ENCODE results near the gene HLA-F. TPM values are rescaled to one million over a fixed set of nuclear protein-coding genes. Genes with fewer than 3 reads are reported as not detected.

Gene HLA-F
- total RNA-seq, 1 experiment from 2014 or later = 15.5 TPM

DNA sequence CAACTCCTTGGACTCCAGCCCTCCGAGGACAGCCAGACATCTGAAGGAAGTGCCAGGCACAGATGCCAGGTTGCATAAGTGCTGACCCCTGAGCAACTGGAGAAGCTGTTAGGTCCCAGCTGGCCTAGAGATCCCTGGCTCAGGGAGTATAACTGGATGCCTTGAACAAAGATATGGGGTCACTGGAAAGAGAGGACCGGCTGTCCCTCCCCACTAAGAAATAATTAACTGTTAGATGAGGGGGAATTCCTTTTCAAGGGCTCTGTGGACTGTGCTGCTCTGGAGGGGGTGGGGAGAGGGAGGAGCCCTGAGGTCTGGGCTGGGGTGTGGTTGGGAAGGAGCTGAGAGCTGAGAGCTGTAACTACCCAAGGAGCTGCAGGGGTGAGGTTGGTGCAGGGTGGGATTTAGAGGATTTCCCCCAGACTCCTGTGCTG is 39.6 kb downstream of the HLA-F start:
- DNase-seq (ENCODE audit: low spot score) = no peak

DNA sequence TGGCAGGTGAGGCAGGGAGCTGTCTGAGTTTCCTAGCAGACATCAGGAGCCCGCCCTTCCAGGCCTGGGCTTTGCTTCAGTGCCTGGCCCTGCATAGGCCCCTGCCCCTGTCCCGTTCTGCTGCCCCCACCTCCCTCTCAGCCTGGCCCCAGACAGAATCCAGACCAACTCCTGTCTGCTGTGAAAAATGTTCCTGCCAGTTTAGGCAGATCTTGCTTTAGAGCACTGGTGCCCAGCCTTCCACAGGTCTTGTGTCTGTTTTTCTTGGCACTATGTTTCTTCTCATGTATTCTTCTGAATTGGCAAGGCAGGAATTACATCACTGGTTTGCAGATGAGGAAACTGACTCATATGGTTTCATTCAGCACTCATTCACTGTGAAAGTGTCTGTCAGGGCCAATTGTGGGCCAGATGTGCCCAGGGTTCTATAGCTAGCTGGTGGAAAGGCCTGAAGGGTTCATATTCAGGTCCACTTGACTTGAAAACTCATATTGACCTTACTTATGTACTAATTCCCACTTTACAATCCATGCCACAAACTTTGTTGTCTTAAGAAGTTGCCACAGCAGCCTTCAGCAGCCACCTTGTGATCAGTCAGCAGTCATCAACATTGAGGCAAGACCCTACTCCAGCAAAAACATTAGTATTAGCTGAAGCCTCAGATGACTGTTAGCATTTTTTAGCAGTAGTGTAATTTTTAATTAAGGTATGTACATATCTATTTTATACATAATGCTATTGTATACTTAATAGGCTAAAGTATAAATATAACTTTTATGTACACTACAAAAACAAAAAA is 40.5 kb downstream of the HLA-F start:
- DNase-seq (ENCODE audit: low spot score) = no peak

DNA sequence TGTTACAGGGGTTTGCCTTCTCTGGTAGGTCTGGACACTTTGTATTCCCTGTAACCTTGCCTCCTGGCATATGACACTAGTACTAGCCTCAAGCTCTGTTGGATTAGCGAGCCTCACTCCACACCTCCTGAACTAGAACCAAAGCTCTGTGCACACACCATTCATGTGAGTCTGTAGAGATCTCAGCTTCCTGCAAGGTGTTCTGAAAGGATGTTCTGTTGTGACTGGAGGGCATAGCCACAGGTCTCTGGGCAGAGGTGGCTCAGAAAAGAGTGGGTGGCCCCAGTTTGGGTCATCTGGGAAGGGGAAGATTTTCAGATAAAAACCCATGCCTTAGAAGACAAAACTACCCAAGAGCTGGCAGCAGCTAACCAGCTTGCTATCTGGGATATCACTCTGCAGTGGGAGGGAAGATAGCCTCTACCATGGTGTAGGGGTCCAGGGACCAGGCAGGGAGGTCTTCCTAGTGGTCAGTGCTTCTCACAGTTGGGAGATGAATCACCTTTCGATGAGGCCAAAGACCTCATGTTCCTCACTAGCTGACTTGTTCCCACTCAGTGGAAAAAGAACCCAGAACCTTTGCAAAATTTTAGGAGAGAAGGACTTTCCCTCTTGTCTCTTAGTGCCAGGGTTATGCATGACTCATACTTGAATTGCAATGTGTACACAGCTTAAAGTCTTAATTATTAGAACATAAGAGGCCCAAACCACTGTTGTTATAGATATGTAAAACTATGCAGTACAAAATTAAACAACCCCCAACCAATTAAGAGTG is 41.4 kb downstream of the HLA-F start:
- DNase-seq (ENCODE audit: low spot score) = no peak

DNA sequence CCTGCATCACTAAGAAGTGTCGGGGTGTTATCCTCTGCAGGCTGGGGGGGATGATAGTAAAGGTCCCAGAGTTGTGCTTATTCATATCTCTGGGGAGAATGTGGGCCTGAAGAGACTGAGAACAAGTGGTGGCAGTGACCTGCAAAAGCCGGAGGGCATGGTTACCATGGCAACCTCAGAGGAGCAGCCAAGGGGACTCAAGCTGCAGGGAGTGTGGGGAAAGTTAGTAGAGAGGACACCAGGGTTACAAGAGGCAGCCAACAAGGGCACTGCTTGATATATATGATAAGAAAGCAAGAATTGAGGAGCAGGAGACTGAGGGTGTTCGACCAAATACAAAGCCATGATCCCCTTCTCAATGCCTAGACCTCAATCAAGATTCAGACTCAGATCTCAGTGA is 46.1 kb downstream of the HLA-F start:
- DNase-seq (ENCODE audit: low spot score) = no peak

DNA sequence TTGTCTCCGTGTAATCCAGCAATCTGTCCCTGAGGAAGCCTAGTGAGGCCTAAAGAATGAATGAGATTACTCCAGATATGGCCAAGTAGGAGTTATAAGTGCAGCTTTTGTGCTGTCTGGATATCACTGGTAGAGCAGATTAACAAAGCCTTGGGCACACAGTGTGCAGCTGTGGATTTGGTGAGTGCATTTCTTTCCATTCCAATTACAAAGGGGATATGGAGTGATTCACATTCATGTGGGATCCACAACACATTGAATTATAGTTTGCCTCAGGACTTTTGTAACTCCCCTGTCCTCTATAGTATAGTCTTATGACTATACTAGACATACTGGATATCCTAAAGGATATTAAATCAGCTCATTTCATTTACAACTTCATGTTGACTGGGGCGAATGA is 47.1 kb downstream of the HLA-F start:
- DNase-seq (ENCODE audit: low spot score) = no peak

DNA sequence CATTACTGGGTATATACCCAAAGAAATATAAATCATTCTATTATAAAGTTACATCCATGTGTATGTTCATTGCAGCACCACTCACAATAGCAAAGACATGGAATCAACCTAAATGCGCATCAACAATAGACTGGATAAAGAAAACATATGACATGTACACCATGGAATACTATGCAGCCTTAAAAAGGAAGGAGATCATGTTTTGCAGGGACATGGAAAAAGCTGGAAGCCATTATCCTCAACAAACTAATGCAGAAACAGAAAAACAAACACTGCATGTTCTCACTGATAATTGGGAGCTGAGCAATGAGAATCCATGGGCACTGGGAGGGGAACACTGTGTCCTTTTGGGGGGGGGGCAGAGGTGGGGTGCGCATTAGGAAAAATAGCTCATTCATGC is 53.5 kb downstream of the HLA-F start:
- no peak for DNase-seq (ENCODE audit: low spot score)

Small RNA genes lying within 50 kb of the gene (small RNA-seq; reads per million reads assigned to genes)
- gene AL645939.2 = not detected
- not detected for gene AL645939.3
- not detected for gene AL645939.4
- not detected for gene RF00019

Other genes with a start within 250 kb of the HLA-F start
- not detected in 2 replicates for gene MAS1L, start 235.5 kb upstream of the HLA-F start, total RNA-seq (2014; rRNA removed; shearing (Covaris generic))
- gene UBD, start 163.7 kb upstream of the HLA-F start, total RNA-seq (2014; rRNA removed; shearing (Covaris generic)) = not detected in 2 replicates
- not detected in 2 replicates for gene OR2H2, start 138.3 kb upstream of the HLA-F start, total RNA-seq (2014; rRNA removed; shearing (Covaris generic))
- 0.10 TPM in 1 of 2 replicates, not detected in the other for gene GABBR1, start 90.3 kb upstream of the HLA-F start, total RNA-seq (2014; rRNA removed; shearing (Covaris generic))
- not detected in 2 replicates for gene MOG, start 66.3 kb upstream of the HLA-F start, total RNA-seq (2014; rRNA removed; shearing (Covaris generic))
- gene ZFP57, start 42.3 kb upstream of the HLA-F start, total RNA-seq (2014; rRNA removed; shearing (Covaris generic)) = 0.13 TPM in 1 of 2 replicates, not detected in the other
- gene HLA-G, start 104.4 kb downstream of the HLA-F start, total RNA-seq (2014; rRNA removed; shearing (Covaris generic)) = 0.56 TPM in 1 of 2 replicates, not detected in the other
- 856 and 869 TPM in 2 replicates for gene HLA-A, start 219.1 kb downstream of the HLA-F start, total RNA-seq (2014; rRNA removed; shearing (Covaris generic))